ENCODE data around the gene XCL1. TPM values are rescaled to one million over a fixed set of nuclear protein-coding genes. Genes with fewer than 3 reads are reported as not detected.
"Not testable (repeated sequence)": the region's sequence is repeated elsewhere in the genome, so short reads cannot be mapped to it uniquely, and the experiment has no call there.

XCL1 gene, protein sequence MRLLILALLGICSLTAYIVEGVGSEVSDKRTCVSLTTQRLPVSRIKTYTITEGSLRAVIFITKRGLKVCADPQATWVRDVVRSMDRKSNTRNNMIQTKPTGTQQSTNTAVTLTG
- not detected in 2 replicates for total RNA-seq (2014; rRNA removed; shearing (Covaris generic))

GRCh38 chr1:168576245-168576688 lies at the start of gene XCL1:
Gene XCL1 (plus strand): TSS chr1:168576605. CDS start chr1:168576638, 33 bp downstream.
- not testable (repeated sequence) for H3K4me3 ChIP-seq; DNase-seq (ENCODE audit: low read depth in 1 of 2, low spot score in 2 of 2); H3K9me3 ChIP-seq (replicated peaks); H3K27ac ChIP-seq; H3K36me3 ChIP-seq; H3K27me3 ChIP-seq (replicated peaks); H3K4me1 ChIP-seq (replicated peaks)

- Histone ChIP-seq H3K9me3 (replicated peaks) (no peaks in the 10 kb centered on the region), H3K4me1 (replicated peaks) (no peaks in the 10 kb centered on the region), H3K27me3 (replicated peaks) (no peaks in the 10 kb centered on the region), H3K27ac (no peak overlapping the region), H3K4me3 (no peak overlapping the region), H3K36me3 (no peaks in the 10 kb centered on the region)
- DNase-seq (ENCODE audit: low read depth in 1 of 2, low spot score in 2 of 2) = no peak
Observed at GRCh38 chr1:168529518-168529917, 46.9 kb upstream of the XCL1 start.

GRCh38 chr1:168531615-168532345 lies 44.6 kb upstream of the XCL1 start:
- no peak for DNase-seq (ENCODE audit: low read depth in 1 of 2, low spot score in 2 of 2)
- H3K27me3 ChIP-seq (replicated peaks) = no peaks in the 10 kb centered on the region; the same call in 1 of the 2 replicates
- H3K4me1 ChIP-seq (replicated peaks) = no peaks in the 10 kb centered on the region
- H3K9me3 ChIP-seq (replicated peaks) = no peaks in the 10 kb centered on the region
- no peaks in the 10 kb centered on the region for H3K36me3 ChIP-seq
- no peak overlapping the region for H3K27ac ChIP-seq
- no peak overlapping the region for H3K4me3 ChIP-seq

GRCh38 chr1:168535536-168535935 lies 40.9 kb upstream of the XCL1 start:
- no peak overlapping the region for H3K4me3 ChIP-seq
- no peaks in the 10 kb centered on the region for H3K9me3 ChIP-seq (replicated peaks)
- no peaks in the 10 kb centered on the region for H3K36me3 ChIP-seq
- no peak overlapping the region for H3K27ac ChIP-seq
- H3K4me1 ChIP-seq (replicated peaks) = no peaks in the 10 kb centered on the region
- no peak for DNase-seq (ENCODE audit: low read depth in 1 of 2, low spot score in 2 of 2)
- no peaks in the 10 kb centered on the region; the same call in 1 of the 2 replicates for H3K27me3 ChIP-seq (replicated peaks)

GRCh38 chr1:168540798-168541197 lies 35.6 kb upstream of the XCL1 start:
- not testable (repeated sequence) for H3K4me3 ChIP-seq; H3K36me3 ChIP-seq; H3K4me1 ChIP-seq (replicated peaks); H3K27ac ChIP-seq; H3K9me3 ChIP-seq (replicated peaks); DNase-seq (ENCODE audit: low read depth in 1 of 2, low spot score in 2 of 2); H3K27me3 ChIP-seq (replicated peaks)

DNA sequence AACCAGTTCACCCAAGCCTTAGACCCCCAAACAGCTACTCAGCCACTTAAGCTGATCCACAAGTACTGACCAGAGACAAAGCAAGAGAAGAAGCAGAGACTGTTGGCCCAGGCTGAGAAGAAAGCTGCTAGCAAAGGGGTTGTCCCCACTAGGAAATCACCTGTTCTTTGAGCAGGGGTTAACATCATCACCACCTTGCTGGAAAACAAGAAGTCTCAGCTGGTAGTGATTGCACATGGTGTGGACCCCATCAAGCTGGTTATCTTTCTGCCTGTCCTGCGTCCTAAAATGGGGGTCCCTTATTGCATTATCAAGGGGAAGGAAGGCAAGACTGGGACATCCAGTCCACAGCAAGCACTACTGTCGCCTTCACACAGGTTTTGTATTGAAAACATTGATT lies 33.4 kb upstream of the XCL1 start:
- not testable (repeated sequence) for H3K36me3 ChIP-seq; H3K27ac ChIP-seq; H3K27me3 ChIP-seq (replicated peaks); H3K4me3 ChIP-seq; H3K9me3 ChIP-seq (replicated peaks); DNase-seq (ENCODE audit: low read depth in 1 of 2, low spot score in 2 of 2); H3K4me1 ChIP-seq (replicated peaks)

- not testable (repeated sequence) for H3K4me3 ChIP-seq; DNase-seq (ENCODE audit: low read depth in 1 of 2, low spot score in 2 of 2); H3K4me1 ChIP-seq (replicated peaks); H3K36me3 ChIP-seq; H3K9me3 ChIP-seq (replicated peaks); H3K27ac ChIP-seq; H3K27me3 ChIP-seq (replicated peaks)
Observed at GRCh38 chr1:168543840-168544498, 32.4 kb upstream of the XCL1 start, which contains the start of gene XCL2. Gene XCL2 (minus strand): TSS chr1:168543997. CDS start chr1:168543964, 33 bp downstream.

GRCh38 chr1:168545678-168546552 lies 30.5 kb upstream of the XCL1 start:
- not testable (repeated sequence) for H3K9me3 ChIP-seq (replicated peaks); H3K27ac ChIP-seq; H3K36me3 ChIP-seq; H3K27me3 ChIP-seq (replicated peaks); H3K4me1 ChIP-seq (replicated peaks); H3K4me3 ChIP-seq
- DNase-seq (ENCODE audit: low read depth in 1 of 2, low spot score in 2 of 2) = peak in 1 of 2 experiments; percentile 16

DNA sequence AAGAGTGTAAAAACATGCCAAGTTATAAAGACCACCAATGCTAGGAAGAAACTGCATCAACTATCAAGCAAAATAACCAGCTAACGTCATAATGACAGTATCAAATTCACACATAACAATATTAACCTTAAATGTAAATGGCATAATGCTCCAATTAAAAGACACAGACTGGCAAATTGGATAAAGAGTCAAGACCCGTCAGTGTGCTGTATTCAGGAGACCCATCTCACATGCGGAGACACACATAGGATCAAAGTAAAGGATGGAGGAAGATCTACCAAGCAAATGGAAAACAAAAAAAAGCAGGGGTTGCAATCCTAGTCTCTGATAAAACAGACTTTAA lies 29.9 kb upstream of the XCL1 start:
- H3K36me3 ChIP-seq; DNase-seq (ENCODE audit: low read depth in 1 of 2, low spot score in 2 of 2); H3K4me3 ChIP-seq; H3K27ac ChIP-seq; H3K27me3 ChIP-seq (replicated peaks); H3K9me3 ChIP-seq (replicated peaks); H3K4me1 ChIP-seq (replicated peaks): not testable (repeated sequence)

DNA sequence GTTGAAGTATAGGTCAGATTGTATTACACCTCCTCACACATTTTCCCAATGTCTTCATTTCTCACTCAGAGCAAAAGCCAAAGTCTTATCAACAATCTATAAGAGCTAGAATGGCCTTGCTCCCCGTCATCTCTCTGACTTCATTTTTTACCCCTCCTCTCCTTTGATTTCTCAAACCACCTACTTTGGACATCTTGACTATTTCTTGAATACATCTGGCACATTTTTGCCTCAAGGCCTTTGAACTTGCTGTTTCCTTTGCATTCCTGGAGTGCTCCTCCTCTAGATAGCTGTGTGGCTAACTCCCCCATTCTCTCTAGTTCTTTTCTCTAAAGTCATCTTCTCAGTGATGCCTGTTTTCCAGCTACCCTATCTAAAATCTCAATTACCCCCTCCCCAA lies 25.4 kb upstream of the XCL1 start:
- no peaks in the 10 kb centered on the region for H3K36me3 ChIP-seq
- no peak for DNase-seq (ENCODE audit: low read depth in 1 of 2, low spot score in 2 of 2)
- no peak overlapping the region for H3K4me3 ChIP-seq
- no peaks in the 10 kb centered on the region for H3K9me3 ChIP-seq (replicated peaks)
- H3K27ac ChIP-seq = no peak overlapping the region
- H3K4me1 ChIP-seq (replicated peaks) = no peaks in the 10 kb centered on the region
- H3K27me3 ChIP-seq (replicated peaks) = no peaks in the 10 kb centered on the region

DNA sequence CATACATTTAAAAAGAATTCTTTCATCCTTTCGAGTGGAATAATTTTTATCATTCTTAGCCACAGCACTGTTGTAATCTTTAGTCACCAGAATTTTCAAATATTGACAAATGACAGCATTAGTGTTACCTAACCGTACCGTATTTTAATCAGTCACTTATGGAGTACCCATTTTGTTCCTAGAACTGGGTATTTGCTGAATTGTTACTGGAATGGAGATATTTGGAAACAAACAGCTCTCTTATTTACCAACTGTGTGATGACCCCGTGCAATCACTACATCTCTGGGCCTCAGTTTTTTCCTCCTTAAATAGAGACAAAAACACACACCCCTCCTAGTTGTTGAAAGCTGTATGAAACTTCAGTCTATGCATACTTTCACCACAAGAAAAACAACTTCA lies 24.7 kb upstream of the XCL1 start:
- H3K4me1 ChIP-seq (replicated peaks) = no peaks in the 10 kb centered on the region
- no peak for DNase-seq (ENCODE audit: low read depth in 1 of 2, low spot score in 2 of 2)
- H3K27ac ChIP-seq = no peak overlapping the region
- H3K4me3 ChIP-seq = no peak overlapping the region
- H3K9me3 ChIP-seq (replicated peaks) = no peaks in the 10 kb centered on the region
- H3K27me3 ChIP-seq (replicated peaks) = no peaks in the 10 kb centered on the region
- no peaks in the 10 kb centered on the region for H3K36me3 ChIP-seq

GRCh38 chr1:168552961-168553360 lies 23.4 kb upstream of the XCL1 start:
- no peak for DNase-seq (ENCODE audit: low read depth in 1 of 2, low spot score in 2 of 2)
- Histone ChIP-seq H3K27me3 (replicated peaks) (no peaks in the 10 kb centered on the region), H3K27ac (no peak overlapping the region), H3K9me3 (replicated peaks) (no peaks in the 10 kb centered on the region), H3K36me3 (no peaks in the 10 kb centered on the region), H3K4me3 (no peak overlapping the region), H3K4me1 (replicated peaks) (no peaks in the 10 kb centered on the region)

- Histone ChIP-seq H3K9me3 (replicated peaks) (no peaks in the 10 kb centered on the region), H3K36me3 (no peaks in the 10 kb centered on the region), H3K4me1 (replicated peaks) (no peaks in the 10 kb centered on the region), H3K4me3 (no peak overlapping the region), H3K27me3 (replicated peaks) (no peaks in the 10 kb centered on the region), H3K27ac (no peak overlapping the region)
- DNase-seq (ENCODE audit: low read depth in 1 of 2, low spot score in 2 of 2) = no peak
Observed at GRCh38 chr1:168553680-168554553, 22.5 kb upstream of the XCL1 start.
